Ishikawa (cell line): ENCODE results near the gene ZNF334.
A peak's percentile ranks its signal among the peaks of the same experiment; 100 is the strongest.

Experiments
- CEBPB ChIP-seq: IDR thresholded peaks from 2 replicates; pipeline ENCODE4 v1.6.1; 2012
- CREB1 ChIP-seq: IDR thresholded peaks from 2 replicates; pipeline ENCODE4 v1.6.1; 2012; ENCODE audit warnings: low read depth
- EGR1 ChIP-seq: IDR thresholded peaks from 2 replicates; pipeline ENCODE4 v1.6.1; 2012
- EP300 ChIP-seq: IDR thresholded peaks from 2 replicates; pipeline ENCODE4 v1.6.1; 2012; ENCODE audit warnings: borderline replicate concordance
- FOXM1 ChIP-seq: IDR thresholded peaks from 2 replicates; pipeline ENCODE4 v1.6.1; 2012; ENCODE audit warnings: low read depth, borderline replicate concordance
- MAX ChIP-seq: IDR thresholded peaks from 2 replicates; pipeline ENCODE4 v1.6.1; 2012
- NFIC ChIP-seq: IDR thresholded peaks from 2 replicates; pipeline ENCODE4 v1.6.1; 2012
- RAD21 ChIP-seq: IDR thresholded peaks from 2 replicates; pipeline ENCODE4 v1.6.1; 2012; ENCODE audit warnings: low read depth
- REST ChIP-seq: IDR thresholded peaks from 2 replicates; pipeline ENCODE4 v1.6.1; 2012; ENCODE audit warnings: low read depth, mild to moderate bottlenecking
- TAF1 ChIP-seq: IDR thresholded peaks from 2 replicates; pipeline ENCODE4 v1.6.1; 2012; ENCODE audit warnings: low read depth, mild to moderate bottlenecking
- TCF12 ChIP-seq: IDR thresholded peaks from 2 replicates; pipeline ENCODE4 v1.6.1; 2012; ENCODE audit warnings: low read depth
- TEAD4 ChIP-seq: IDR thresholded peaks from 2 replicates; pipeline ENCODE4 v1.6.1; 2012
- USF1 ChIP-seq: IDR thresholded peaks from 2 replicates; pipeline ENCODE4 v1.6.1; 2012
- YY1 ChIP-seq: IDR thresholded peaks from 2 replicates; pipeline ENCODE4 v1.6.1; 2012; ENCODE audit warnings: low read depth
- ZBTB7A ChIP-seq: IDR thresholded peaks from 2 replicates; pipeline ENCODE4 v1.6.1; 2012; ENCODE audit warnings: low read depth

ZNF334 gene

GRCh38 chr20:46520976-46521579 is 7.7 kb upstream of the ZNF334 start:
- peak; percentile 64 for TF ChIP-seq RAD21
- no peak for TF ChIP-seq USF1

- TF ChIP-seq TAF1 (no peak), TCF12 (no peak), CEBPB (no peak), TEAD4 (no peak), RAD21 (no peak)
Measured at GRCh38 chr20:46520540-46520939, 7.2 kb upstream of the ZNF334 start.

- no peak for TF ChIP-seq EP300
- TF ChIP-seq NFIC, result no peak
- TF ChIP-seq USF1, result no peak
- TF ChIP-seq MAX, result no peak
- TF ChIP-seq FOXM1, result no peak
- no peak for TF ChIP-seq ZBTB7A
- no peak for TF ChIP-seq TCF12
- TF ChIP-seq YY1, result no peak
Measured at GRCh38 chr20:46519471-46520068, 6.2 kb upstream of the ZNF334 start.

- TF ChIP-seq RAD21, result no peak
- TF ChIP-seq MAX, result no peak
- no peak for TF ChIP-seq EP300
Measured at GRCh38 chr20:46509523-46509922, 3.8 kb downstream of the ZNF334 start.

GRCh38 chr20:46507760-46508407 is 5.5 kb downstream of the ZNF334 start:
- no peak for TF ChIP-seq NFIC
- no peak for TF ChIP-seq TAF1
- TF ChIP-seq CEBPB, result no peak

- TF ChIP-seq EGR1 (no peak), ZBTB7A (no peak), USF1 (no peak), RAD21 (no peak), YY1 (no peak), TAF1 (no peak), CREB1 (no peak)
Measured at GRCh38 chr20:46505506-46505905, 7.9 kb downstream of the ZNF334 start.

- TF ChIP-seq YY1 (no peak), TEAD4 (no peak), EGR1 (no peak), FOXM1 (no peak), MAX (no peak), CREB1 (no peak), NFIC (no peak), REST (no peak), ZBTB7A (no peak), TCF12 (no peak), EP300 (no peak), CEBPB (no peak), RAD21 (no peak), USF1 (no peak), TAF1 (no peak)
Measured at GRCh38 chr20:46501961-46502360, 11.4 kb downstream of the ZNF334 start.
